GM19351 (cell line): ENCODE results near the gene DNAJC11.

Experiments
- ATAC-seq: cut with Tn5 transposase; IDR thresholded peaks from one replicate; pipeline ENCODE4 v1.9.1; 2021; ENCODE audit warnings: mild to moderate bottlenecking, moderate library complexity; ENCODE audit not compliant: unreplicated experiment

DNAJC11 gene

GRCh38 chr1:6627031-6627430 lies 74.6 kb downstream of the DNAJC11 start:
- no peak for ATAC-seq

- ATAC-seq, result no peak
Measured at GRCh38 chr1:6625584-6626149, 75.9 kb downstream of the DNAJC11 start.

GRCh38 chr1:6624710-6625583 lies 76.7 kb downstream of the DNAJC11 start, which contains the start of gene THAP3:
TSS of gene THAP3 (plus strand) at chr1:6624868. CDS start at chr1:6625219, 351 bp downstream.
- peak; percentile 86 for ATAC-seq

- no peak for ATAC-seq
Measured at GRCh38 chr1:6623269-6623965, 78.2 kb downstream of the DNAJC11 start.

GRCh38 chr1:6622396-6623152 lies 79.0 kb downstream of the DNAJC11 start:
- ATAC-seq, result no peak

GRCh38 chr1:6621429-6622391 lies 79.9 kb downstream of the DNAJC11 start:
- no peak for ATAC-seq

GRCh38 chr1:6619045-6619444 lies 82.6 kb downstream of the DNAJC11 start:
- ATAC-seq, result no peak

- no peak for ATAC-seq
Measured at GRCh38 chr1:6614929-6615785, 86.5 kb downstream of the DNAJC11 start.

- no peak for ATAC-seq
Measured at GRCh38 chr1:6614019-6614928, 87.3 kb downstream of the DNAJC11 start.

- peak; percentile 88 for ATAC-seq
Measured at GRCh38 chr1:6613361-6614018, 88.1 kb downstream of the DNAJC11 start, which contains the start of gene PHF13. TSS of gene PHF13 (plus strand) at chr1:6613731. CDS start at chr1:6614067, 336 bp downstream.

- peak; percentile 33 for ATAC-seq
Measured at GRCh38 chr1:6612641-6613360, 88.8 kb downstream of the DNAJC11 start.

- ATAC-seq, result no peak
Measured at GRCh38 chr1:6603915-6604558, 97.6 kb downstream of the DNAJC11 start.

- peak; percentile 29 for ATAC-seq
Measured at GRCh38 chr1:6603238-6603914, 98.2 kb downstream of the DNAJC11 start.

- peak; percentile 47 for ATAC-seq
Measured at GRCh38 chr1:6602669-6603237, 98.9 kb downstream of the DNAJC11 start, which contains the start of gene KLHL21. TSS of gene KLHL21 (minus strand) at chr1:6602869. CDS start at chr1:6602817, 52 bp downstream.
